Large intestine (tissue), 3 donors: ENCODE measurements around the gene GGT6. TPM values are rescaled to one million over a fixed set of nuclear protein-coding genes. Genes with fewer than 3 reads are reported as not detected.

ENCODE experiments used
- DNase-seq, 2 donors: peaks; one replicate each; pipeline versions ENCODE4 v3.0.0 to v3.0.0-alpha.2; 2013
- H3K27ac ChIP-seq: one replicate; pipeline ENCODE4 v1.5.1; 2013; ENCODE audit warnings: low read length
- H3K27me3 ChIP-seq: 2 replicates; pipeline ENCODE4 v1.6.1; 2013; ENCODE audit warnings: low read length; ENCODE audit not compliant: control insufficient read depth, insufficient read depth
- H3K36me3 ChIP-seq: 2 replicates; pipeline ENCODE4 v1.6.1; 2013; ENCODE audit warnings: low read length; ENCODE audit not compliant: control insufficient read depth, insufficient read depth
- H3K4me1 ChIP-seq: one replicate; pipeline ENCODE4 v1.6.1; 2013; ENCODE audit warnings: low read length; ENCODE audit not compliant: control insufficient read depth, insufficient read depth
- H3K4me3 ChIP-seq: one replicate; pipeline ENCODE4 v1.5.1; 2013; ENCODE audit warnings: low read length
- H3K9me3 ChIP-seq: one replicate; pipeline ENCODE4 v1.6.1; 2013; ENCODE audit warnings: mild to moderate bottlenecking, low read depth, low read length, moderate library complexity; ENCODE audit not compliant: control insufficient read depth
- WGBS: methylation state at CpG from one replicate; pipeline ENCODE4 v1.1.5; 2013; ENCODE audit warnings: low lambda C conversion rate; ENCODE audit not compliant: insufficient coverage; 5-methylcytosine and 5-hydroxymethylcytosine counted together
- polyA plus RNA-seq: library from polyadenylated mRNA; unstranded; fragments of 120-200 nt; gene quantifications from one replicate; pipeline ENCODE4 v1.2.1, GENCODE V29; 2013

GGT6 gene
- polyA plus RNA-seq, 1 donor: 2.7 TPM

DNA sequence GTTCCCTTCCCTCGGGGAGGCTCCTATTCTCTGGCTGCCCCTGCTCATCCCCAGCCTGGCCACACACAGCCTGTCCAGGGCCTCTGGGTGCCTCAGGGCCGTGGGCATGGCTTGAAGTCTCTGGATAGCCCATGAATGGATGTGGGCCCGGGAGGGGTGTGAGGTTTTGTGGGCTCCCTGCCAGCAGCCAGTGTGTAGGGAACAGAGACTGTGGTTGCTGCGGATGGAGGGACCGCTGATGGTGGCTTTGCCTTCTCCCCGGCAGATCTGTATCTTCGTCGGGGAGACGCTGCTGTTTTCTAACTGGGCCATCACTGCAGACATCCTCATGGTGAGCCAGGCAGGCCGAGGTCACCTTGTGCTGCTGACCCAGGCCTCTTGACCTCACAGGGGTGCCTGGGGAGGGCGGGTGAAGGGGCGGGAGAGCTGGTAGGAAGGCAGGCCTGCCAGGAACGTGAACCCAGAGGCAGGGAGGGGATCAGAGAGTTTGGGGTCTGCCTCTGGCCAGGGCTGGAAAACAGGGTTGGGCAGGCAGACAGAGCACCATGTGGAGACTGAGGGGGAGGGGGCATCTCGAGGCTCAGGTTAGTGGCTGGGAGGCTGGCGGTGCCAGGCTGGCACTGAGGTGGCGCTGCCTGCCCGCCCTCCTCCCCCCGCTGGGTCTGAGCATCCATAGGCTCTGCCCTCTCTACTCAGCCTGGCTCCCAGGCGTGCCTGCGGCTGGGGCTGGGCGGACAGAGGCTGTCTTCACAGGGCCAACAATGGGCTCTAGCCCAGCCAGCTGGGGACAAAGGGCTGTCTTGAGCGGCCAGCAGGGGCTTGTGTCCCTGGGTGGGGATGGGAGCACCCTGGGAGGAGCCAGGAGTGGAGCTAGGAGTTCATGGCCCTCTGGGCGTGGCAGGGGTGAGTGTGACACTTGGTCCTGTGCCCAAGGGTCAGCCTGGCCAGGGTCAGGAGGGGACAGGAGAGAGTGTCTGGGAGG, 26.6 kb downstream of the GGT6 start:
- H3K4me1 ChIP-seq: peaks cover 19% of the 10 kb centered on the region
- H3K36me3 ChIP-seq: peaks cover 23% of the 10 kb centered on the region
- WGBS: no CpG with 5 or more reads among the region's 23 CpGs
- no peak overlapping the region for H3K27ac ChIP-seq
- H3K4me3 ChIP-seq: no peak overlapping the region
- no peaks in the 10 kb centered on the region for H3K27me3 ChIP-seq
- H3K9me3 ChIP-seq: peaks cover 3% of the 10 kb centered on the region
- peak in 1 of 2 donors; percentile 27 for DNase-seq

DNA sequence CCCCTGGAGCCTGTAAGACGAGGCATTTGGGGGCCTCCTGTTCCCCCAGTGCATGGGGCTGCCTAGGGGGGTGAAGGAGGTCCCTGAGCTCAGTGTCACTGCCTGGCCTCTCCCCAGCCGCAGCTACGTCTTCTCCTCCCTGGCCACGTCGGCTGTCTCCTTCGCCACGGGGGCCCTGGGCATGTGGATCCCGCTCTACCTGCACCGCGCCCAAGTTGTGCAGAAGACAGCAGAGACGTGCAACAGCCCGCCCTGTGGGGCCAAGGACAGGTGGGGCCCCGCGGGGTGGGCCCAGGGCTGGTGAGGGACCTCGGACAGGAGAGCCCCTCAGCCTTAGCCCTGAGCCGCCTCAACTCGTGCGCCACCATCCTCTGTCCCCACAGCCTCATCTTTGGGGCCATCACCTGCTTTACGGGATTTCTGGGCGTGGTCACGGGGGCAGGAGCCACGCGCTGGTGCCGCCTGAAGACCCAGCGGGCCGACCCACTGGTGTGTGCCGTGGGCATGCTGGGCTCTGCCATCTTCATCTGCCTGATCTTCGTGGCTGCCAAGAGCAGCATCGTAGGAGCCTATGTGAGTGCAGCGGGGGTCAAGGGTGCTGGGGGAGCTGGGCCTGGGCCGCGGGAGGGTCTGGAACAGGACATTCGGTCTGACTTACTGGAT, 27.4 kb downstream of the GGT6 start:
- no peaks in the 10 kb centered on the region for H3K27me3 ChIP-seq
- peaks cover 19% of the 10 kb centered on the region for H3K4me1 ChIP-seq
- no peak overlapping the region for H3K4me3 ChIP-seq
- H3K27ac ChIP-seq: no peak overlapping the region
- no peak for DNase-seq
- H3K36me3 ChIP-seq: peaks cover 16% of the 10 kb centered on the region
- WGBS: no CpG with 5 or more reads among the region's 33 CpGs
- H3K9me3 ChIP-seq: peaks cover 3% of the 10 kb centered on the region

DNA sequence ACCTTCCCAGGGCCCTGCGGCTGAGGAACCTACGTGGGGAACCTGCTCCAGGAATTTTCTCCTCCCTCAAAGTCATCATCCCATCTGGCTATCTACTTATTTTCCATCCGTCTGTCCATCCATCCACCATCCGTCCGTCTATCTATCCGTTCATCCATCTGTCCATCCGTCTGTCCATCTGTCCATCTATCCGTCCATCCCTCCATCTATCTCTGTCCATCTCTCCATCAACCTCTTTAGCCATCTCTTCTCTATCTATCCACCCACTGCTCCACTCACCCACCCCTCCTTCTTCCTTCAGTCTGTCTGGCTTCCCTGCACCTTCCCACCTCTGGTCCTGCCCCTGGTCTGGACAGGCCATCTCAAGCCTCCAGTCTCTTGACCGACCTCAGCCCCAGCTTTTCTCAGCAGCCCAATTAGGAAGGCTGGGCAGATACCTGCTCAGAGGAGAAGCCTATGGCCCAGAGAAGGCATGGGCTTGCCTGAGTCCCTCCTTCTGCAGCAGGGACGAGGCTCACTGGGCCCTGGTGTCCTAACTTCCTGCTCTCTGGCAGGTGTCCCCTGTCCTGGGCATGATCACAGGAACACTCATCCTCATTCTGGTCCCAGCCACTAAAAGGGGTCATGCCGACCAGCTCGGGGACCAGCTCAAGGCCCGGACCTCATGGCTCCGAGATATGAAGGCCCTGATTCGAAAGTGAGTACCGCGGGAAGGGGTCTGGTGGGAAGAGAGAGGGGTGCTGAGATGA, 28.2 kb downstream of the GGT6 start:
- peaks cover 3% of the 10 kb centered on the region for H3K9me3 ChIP-seq
- H3K27ac ChIP-seq: no peak overlapping the region
- no peak for DNase-seq
- H3K36me3 ChIP-seq: peaks cover 8% of the 10 kb centered on the region
- H3K4me1 ChIP-seq: peaks cover 19% of the 10 kb centered on the region
- H3K27me3 ChIP-seq: no peaks in the 10 kb centered on the region
- H3K4me3 ChIP-seq: no peak overlapping the region
- 100% methylated on average over 6 of the region's 17 CpGs for WGBS

DNA sequence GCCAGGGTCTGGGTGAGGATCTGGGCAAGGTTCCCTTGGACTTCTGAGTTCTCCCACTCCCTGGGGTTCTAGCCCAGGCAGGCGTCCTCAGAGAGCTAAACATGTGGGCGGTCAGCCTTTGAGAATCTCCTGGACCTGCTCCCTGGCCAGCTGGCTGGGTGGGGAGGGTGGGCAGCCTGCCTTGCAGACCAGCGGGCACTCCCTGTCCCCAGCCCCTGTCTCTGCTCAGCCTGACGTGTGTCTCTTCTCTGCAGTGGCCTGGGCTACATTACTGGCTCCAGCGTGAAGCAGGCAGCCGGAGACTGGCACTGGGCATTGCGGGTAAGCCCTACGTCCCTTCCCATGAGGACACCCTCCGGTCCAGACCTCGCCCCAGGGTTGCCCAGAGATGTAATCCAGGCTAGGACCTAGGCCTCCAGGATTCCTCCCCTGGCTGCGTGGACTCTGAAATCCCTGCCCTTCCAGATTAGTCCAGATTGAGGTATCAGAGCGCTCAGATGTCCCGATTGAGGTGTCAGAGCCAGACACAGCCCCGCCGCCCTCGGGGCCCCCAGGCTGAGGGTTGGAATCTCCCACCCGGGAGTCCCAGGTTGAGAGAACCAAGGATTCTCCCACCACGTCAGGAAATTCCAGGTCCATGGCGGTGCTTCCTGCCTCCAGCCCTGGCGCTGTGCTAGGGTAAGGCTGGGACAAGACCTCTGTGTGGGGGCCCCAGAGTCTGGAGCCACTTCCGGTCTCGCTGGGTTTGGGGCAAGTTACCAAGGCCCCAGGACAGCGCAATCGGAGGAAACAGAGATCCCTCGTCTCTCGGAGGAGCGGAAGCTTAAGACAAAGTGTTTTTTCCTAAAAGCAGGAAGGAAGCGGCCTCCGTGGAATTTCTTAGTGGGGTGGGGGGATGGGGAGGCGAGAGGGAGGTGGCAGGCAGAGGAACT, 29.3 kb downstream of the GGT6 start:
- Histone ChIP-seq H3K4me1 (peaks cover 10% of the 10 kb centered on the region), H3K27me3 (no peaks in the 10 kb centered on the region), H3K36me3 (peaks cover 6% of the 10 kb centered on the region), H3K9me3 (peaks cover 3% of the 10 kb centered on the region), H3K4me3 (no peak overlapping the region), H3K27ac (no peak overlapping the region)
- DNase-seq: no peak
- no CpG with 5 or more reads among the region's 30 CpGs for WGBS

DNA sequence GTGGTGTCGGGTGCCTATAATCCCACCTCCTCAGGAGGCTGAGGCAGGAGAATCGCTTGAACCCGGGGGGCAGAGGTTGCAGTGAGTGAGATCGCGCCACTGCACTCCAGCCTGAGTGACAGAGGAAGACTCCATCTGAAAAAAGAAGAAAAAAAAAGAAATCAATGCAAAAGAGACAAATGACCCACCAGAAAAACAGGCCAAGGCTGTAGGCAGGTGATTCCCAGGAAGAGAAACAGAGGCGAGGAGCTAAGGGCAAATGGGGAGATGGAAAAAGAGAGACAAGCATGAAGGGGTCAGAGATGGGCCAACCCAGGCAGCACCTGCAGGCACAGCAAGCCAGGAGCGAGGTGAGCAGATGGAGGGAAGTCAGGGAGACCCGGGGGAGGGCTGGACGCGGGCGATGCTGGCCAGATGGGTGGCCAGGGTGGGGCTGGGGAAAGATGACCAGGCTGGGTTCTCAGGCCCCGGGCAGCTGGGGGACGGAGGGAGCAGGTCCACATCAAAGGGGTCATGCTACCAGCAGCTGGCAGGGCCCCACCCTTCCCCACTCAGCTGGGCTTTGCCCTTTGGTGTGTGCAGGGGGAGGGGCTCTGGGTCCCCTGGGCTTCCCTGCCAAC, 30.7 kb downstream of the GGT6 start:
- H3K27ac ChIP-seq: no peak overlapping the region
- H3K27me3 ChIP-seq: no peaks in the 10 kb centered on the region
- WGBS: 89% methylated on average over 3 of the region's 13 CpGs
- peaks cover 7% of the 10 kb centered on the region for H3K36me3 ChIP-seq
- peaks cover 7% of the 10 kb centered on the region for H3K4me1 ChIP-seq
- H3K9me3 ChIP-seq: no peaks in the 10 kb centered on the region
- H3K4me3 ChIP-seq: no peak overlapping the region
- DNase-seq: no peak

DNA sequence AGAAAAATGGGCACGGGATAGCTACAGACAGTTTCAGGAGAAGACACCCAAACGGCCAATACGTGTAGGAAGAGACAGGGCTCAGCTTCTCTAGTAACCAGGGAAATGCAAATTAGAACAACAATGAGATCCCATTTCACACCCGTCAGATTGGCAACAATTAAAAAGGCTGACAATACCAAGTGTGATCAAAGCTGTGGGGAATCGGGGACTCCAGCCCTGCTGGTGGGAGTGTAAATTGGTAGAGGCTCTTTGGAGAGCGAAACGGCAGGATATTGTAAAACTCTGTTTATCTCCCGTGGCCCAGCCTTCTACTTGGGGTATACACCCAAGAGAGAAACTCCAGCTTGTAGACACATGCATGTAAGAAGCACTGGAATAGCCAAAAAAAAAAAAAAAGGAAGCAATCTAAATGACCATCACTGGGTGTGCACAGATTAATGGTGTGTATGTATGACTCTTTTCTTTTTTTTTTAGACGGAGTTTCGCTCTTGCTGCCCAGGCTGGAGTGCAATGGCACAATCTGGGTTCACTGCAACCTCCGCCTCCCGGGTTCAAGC, 32.7 kb downstream of the GGT6 start:
- no peak for DNase-seq
- WGBS: 68% methylated on average over 4 of the region's 12 CpGs
- H3K27me3 ChIP-seq: no peaks in the 10 kb centered on the region
- no peak overlapping the region for H3K27ac ChIP-seq
- no peak overlapping the region for H3K4me3 ChIP-seq
- peaks cover 7% of the 10 kb centered on the region for H3K36me3 ChIP-seq
- H3K4me1 ChIP-seq: no peaks in the 10 kb centered on the region
- H3K9me3 ChIP-seq: no peaks in the 10 kb centered on the region

DNA sequence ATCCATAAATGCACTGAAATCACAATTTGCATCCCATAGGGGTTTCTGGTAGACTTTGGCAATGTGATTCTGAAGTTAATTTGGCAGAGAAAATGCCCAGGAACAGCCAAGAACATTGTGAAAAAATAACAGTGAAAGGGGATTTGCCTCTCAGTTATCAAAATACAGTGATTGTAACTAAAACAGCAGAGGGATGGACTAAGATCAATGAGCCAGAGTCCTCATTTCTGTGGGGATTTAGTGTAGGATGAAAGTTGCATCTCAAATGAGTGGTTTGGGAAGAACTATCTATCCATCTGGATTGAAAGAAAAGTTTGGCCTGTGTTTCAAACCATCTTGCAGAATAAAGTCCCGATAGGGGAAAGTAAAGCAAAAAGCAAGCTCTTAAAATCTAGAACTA, 33.2 kb downstream of the GGT6 start:
- H3K36me3 ChIP-seq: peaks cover 5% of the 10 kb centered on the region
- no peaks in the 10 kb centered on the region for H3K4me1 ChIP-seq
- no peak overlapping the region for H3K27ac ChIP-seq
- H3K4me3 ChIP-seq: no peak overlapping the region
- DNase-seq: no peak
- no peaks in the 10 kb centered on the region for H3K27me3 ChIP-seq
- WGBS: 83% methylated on average over 1 of the region's 1 CpG
- no peaks in the 10 kb centered on the region for H3K9me3 ChIP-seq

- Histone ChIP-seq H3K27ac (no peak overlapping the region), H3K9me3 (no peaks in the 10 kb centered on the region), H3K27me3 (no peaks in the 10 kb centered on the region), H3K4me1 (no peaks in the 10 kb centered on the region), H3K4me3 (no peak overlapping the region), H3K36me3 (peaks cover 5% of the 10 kb centered on the region)
- no CpG with 5 or more reads among the region's 11 CpGs for WGBS
- no peak for DNase-seq
These were observed 34.5 kb downstream of the GGT6 start for GRCh38 chr17:4525691-4526397.

- no peak overlapping the region for H3K4me3 ChIP-seq
- H3K27ac ChIP-seq: no peak overlapping the region
- no peaks in the 10 kb centered on the region for H3K27me3 ChIP-seq
- DNase-seq: no peak
- no peaks in the 10 kb centered on the region for H3K9me3 ChIP-seq
- no CpG with 5 or more reads among the region's 8 CpGs for WGBS
- no peaks in the 10 kb centered on the region for H3K4me1 ChIP-seq
- H3K36me3 ChIP-seq: peaks cover 5% of the 10 kb centered on the region
These were observed 36.4 kb downstream of the GGT6 start for GRCh38 chr17:4523946-4524345.
